Peyer's patch (tissue), 4 donors: ENCODE data around the gene RNF227. TPM values are rescaled to one million over a fixed set of nuclear protein-coding genes. Genes with fewer than 3 reads are reported as not detected.

Source experiments
- DNase-seq, 3 donors: peaks; one replicate each; pipeline ENCODE4 v3.0.0-alpha.2; 2017 to 2019
- H3K27ac ChIP-seq, 4 donors: fragments of 200-600 bp; sonication (generic); one replicate each; pipeline ENCODE4 v1.5.1; 2016 to 2019
- H3K27me3 ChIP-seq, 2 donors: fragments of 200-600 bp; sonication (generic); one replicate each; pipeline ENCODE4 v1.5.1; 2019
- H3K36me3 ChIP-seq, 3 donors: fragments of 200-600 bp; sonication (generic); one replicate each; pipeline ENCODE4 v1.5.1; 2016 to 2019
- H3K4me1 ChIP-seq, 4 donors: fragments of 200-600 bp; sonication (generic); one replicate each; pipeline ENCODE4 v1.5.1; 2016 to 2019
- H3K4me3 ChIP-seq, 4 donors: fragments of 200-600 bp; sonication (generic); 1 replicate in 3 of 4; 2 replicates in 1 of 4; pipeline ENCODE4 v1.5.1; 2016 to 2019; ENCODE audit warnings: mild to moderate bottlenecking in 1 of 4
- H3K9me3 ChIP-seq, 4 donors: fragments of 200-600 bp; sonication (generic); one replicate each; pipeline ENCODE4 v1.5.1; 2016 to 2019; ENCODE audit warnings: mild to moderate bottlenecking in 1 of 4
- POLR2A ChIP-seq, 2 donors: fragments of 450-650 bp; IDR thresholded peaks; one replicate each; pipeline ENCODE4 v1.5.1; 2017; ENCODE audit warnings: antibody characterized with exemption in 2 of 2, mild to moderate bottlenecking in 2 of 2, moderate library complexity in 2 of 2
- total RNA-seq, 4 donors: library from RNA; depleted of rRNA; stranded (reverse); fragments of >200 nt; gene quantifications; one replicate each; pipeline ENCODE4 v1.1.0, GENCODE V29; 2016
- TF ChIP-seq, protein P1 (sequence below), 6 experiments: fragments of 450-650 bp in 4 of 6; fragments of 200-600 bp in 2 of 6; sonication (generic) in 1 of 6; IDR thresholded peaks; one replicate each; pipeline ENCODE4 v1.5.1; 2017 to 2019; ENCODE audit warnings: antibody characterized with exemption in 6 of 6, mild to moderate bottlenecking in 3 of 6, moderate library complexity in 1 of 6

Gene RNF227
- total RNA-seq, 4 donors from 2014 or later, result 1.2 to 5.1 (median 1.6) TPM; not detected in 1

DNA sequence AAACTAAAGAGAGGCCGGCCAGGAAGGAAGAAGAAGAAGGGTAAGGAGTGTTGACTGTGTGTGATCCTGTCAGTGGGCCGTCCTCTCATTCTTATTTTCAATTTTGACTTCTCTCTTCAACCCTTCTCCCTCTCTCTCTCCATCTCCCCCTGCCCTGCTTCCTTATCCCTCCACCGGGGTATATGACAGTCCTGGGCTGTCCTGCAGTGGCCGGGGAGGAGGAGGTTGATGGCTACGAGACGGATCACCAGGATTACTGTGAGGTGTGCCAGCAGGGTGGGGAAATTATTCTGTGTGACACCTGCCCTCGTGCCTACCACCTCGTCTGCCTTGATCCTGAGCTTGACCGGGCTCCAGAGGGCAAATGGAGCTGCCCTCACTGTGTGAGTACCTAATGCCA is 21.9 kb downstream of the RNF227 start:
- no peak for TF ChIP-seq POLR2A (IDR thresholded peaks at IDR 0.05)
- TF ChIP-seq, protein P1, sequence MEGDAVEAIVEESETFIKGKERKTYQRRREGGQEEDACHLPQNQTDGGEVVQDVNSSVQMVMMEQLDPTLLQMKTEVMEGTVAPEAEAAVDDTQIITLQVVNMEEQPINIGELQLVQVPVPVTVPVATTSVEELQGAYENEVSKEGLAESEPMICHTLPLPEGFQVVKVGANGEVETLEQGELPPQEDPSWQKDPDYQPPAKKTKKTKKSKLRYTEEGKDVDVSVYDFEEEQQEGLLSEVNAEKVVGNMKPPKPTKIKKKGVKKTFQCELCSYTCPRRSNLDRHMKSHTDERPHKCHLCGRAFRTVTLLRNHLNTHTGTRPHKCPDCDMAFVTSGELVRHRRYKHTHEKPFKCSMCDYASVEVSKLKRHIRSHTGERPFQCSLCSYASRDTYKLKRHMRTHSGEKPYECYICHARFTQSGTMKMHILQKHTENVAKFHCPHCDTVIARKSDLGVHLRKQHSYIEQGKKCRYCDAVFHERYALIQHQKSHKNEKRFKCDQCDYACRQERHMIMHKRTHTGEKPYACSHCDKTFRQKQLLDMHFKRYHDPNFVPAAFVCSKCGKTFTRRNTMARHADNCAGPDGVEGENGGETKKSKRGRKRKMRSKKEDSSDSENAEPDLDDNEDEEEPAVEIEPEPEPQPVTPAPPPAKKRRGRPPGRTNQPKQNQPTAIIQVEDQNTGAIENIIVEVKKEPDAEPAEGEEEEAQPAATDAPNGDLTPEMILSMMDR (IDR thresholded peaks at IDR 0.05), result no peak
- no peaks in the 10 kb centered on the region for H3K9me3 ChIP-seq
- no peaks in the 10 kb centered on the region for H3K27me3 ChIP-seq
- no peak overlapping the region for H3K27ac ChIP-seq
- peaks cover 0 to 11% (median 0%) of the 10 kb centered on the region in 4 donors for H3K4me1 ChIP-seq
- no peak for DNase-seq
- H3K4me3 ChIP-seq, result no peak overlapping the region
- peaks cover 0 to 81% (median 0%) of the 10 kb centered on the region in 3 donors for H3K36me3 ChIP-seq

- H3K4me3 ChIP-seq, result no peak overlapping the region
- H3K27ac ChIP-seq, result no peak overlapping the region
- TF ChIP-seq, protein P1 (IDR thresholded peaks at IDR 0.05), result no peak
- TF ChIP-seq POLR2A (IDR thresholded peaks at IDR 0.05), result no peak
- no peak for DNase-seq
- H3K27me3 ChIP-seq, result no peaks in the 10 kb centered on the region
- peaks cover 0 to 20% (median 5%) of the 10 kb centered on the region in 4 donors for H3K4me1 ChIP-seq
- peaks cover 0 to 72% (median 0%) of the 10 kb centered on the region in 3 donors for H3K36me3 ChIP-seq
- H3K9me3 ChIP-seq, result no peaks in the 10 kb centered on the region
These were observed 22.8 kb downstream of the RNF227 start for GRCh38 chr17:7893187-7893880.

DNA sequence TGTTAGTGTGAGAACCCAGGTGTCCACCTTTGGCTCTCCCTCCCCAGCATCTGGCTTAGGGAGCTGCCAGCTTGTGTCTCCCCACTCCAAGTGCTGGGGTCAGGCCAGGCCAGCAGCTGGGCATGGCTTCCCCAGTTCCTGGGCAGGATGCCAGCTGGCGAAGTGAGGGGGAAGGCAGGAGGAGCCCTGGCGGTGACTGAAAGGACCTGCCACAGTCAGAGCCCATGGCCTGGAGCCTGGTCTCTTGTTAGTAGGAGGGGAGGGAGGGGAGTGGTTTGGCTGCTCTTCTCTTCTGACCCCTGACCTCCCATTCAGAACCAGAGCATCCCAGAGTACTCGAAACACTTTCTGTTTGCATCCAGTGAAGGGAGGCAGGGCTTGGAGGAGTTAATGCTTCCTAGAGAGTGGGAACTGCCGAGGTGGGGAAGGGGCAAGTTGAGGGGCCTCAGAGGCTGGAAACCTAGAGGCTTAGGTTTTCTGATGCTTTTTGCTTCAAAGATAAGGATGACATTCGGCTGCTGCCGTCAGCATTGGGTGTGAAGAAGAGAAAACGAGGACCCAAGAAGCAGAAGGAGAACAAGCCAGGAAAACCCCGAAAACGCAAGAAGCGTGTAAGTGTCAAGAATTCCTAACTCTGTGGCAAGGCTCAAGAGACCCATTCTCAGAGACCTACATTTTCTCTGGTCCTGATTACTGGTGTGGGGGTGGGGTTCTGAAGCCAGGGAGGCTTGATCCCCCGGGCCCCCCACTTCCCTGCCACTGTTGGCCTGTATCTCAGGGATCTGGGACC is 26.7 kb downstream of the RNF227 start:
- peaks cover 0 to 42% (median 10%) of the 10 kb centered on the region in 4 donors for H3K4me1 ChIP-seq
- TF ChIP-seq, protein P1 (IDR thresholded peaks at IDR 0.05), result peak in 4 of 6 experiments; percentile 27 to 65 (median 64)
- peak in 1 of 2 donors; percentile 14 for TF ChIP-seq POLR2A (IDR thresholded peaks at IDR 0.05)
- no peaks in the 10 kb centered on the region for H3K9me3 ChIP-seq

GRCh38 chr17:7888184-7888920 is 27.7 kb downstream of the RNF227 start, which contains the start of gene CHD3:
TSS of gene CHD3 (plus strand) at chr17:7888789. CDS start at chr17:7889001, 212 bp downstream.
- Histone ChIP-seq H3K4me1 (peaks cover 0 to 51% (median 10%) of the 10 kb centered on the region in 4 donors), H3K9me3 (no peaks in the 10 kb centered on the region), H3K4me3 (peak within 1 kb of the TSS; percentile 62 to 89 (median 82)), H3K27me3 (no peaks in the 10 kb centered on the region), H3K36me3 (peaks cover 0 to 23% (median 0%) of the 10 kb centered on the region in 3 donors), H3K27ac (peak within 1 kb of the TSS; percentile 89 to 96 (median 94))
- DNase-seq, result peak in 2 of 3 donors; percentile 18 to 54
- TF ChIP-seq POLR2A (IDR thresholded peaks at IDR 0.05), result no peak
- TF ChIP-seq, protein P1 (IDR thresholded peaks at IDR 0.05), result no peak

More for the DNA sequence above, 26.7 kb downstream of the RNF227 start:
- Histone ChIP-seq H3K36me3 (peaks cover 0 to 33% (median 0%) of the 10 kb centered on the region in 3 donors), H3K27ac (peak overlapping the region; percentile 89 to 96 (median 94)), H3K4me3 (peak overlapping the region in 1 of 4 donors; percentile 13), H3K27me3 (no peaks in the 10 kb centered on the region)
- DNase-seq, result peak; percentile 61 to 92 (median 92)
